H1 (cell line): ENCODE measurements around the gene ETFB. TPM values are rescaled to one million over a fixed set of nuclear protein-coding genes. Genes with fewer than 3 reads are reported as not detected.

ENCODE experiments used
- BRCA1 ChIP-seq: IDR thresholded peaks from 2 replicates; pipeline ENCODE4 v1.6.1; 2012; ENCODE audit warnings: low read depth, low read length, improper control_type of control experiment
- CBX8 ChIP-seq: fragments of 300-800, 300-1000 bp; sonication (generic); IDR thresholded peaks from 2 replicates; pipeline ENCODE4 v1.7.1; 2016; ENCODE audit warnings: low read depth, low read length, borderline replicate concordance
- CHD1 ChIP-seq: IDR thresholded peaks from 2 replicates; pipeline ENCODE4 v1.6.1; 2012; ENCODE audit warnings: low read depth, low read length, improper control_type of control experiment
- CHD2 ChIP-seq: IDR thresholded peaks from 2 replicates; pipeline ENCODE4 v1.6.1; 2012; ENCODE audit warnings: low read length, improper control_type of control experiment
- EP300 ChIP-seq, 2 experiments: IDR thresholded peaks; 1 replicate in 1 of 2; 2 replicates in 1 of 2; pipeline ENCODE4 v1.6.1; 2011 to 2012; ENCODE audit warnings: low read depth in 2 of 2, low read length in 2 of 2, mild to moderate bottlenecking in 2 of 2, borderline replicate concordance in 1 of 2, inconsistent platforms in 1 of 2, moderate library complexity in 1 of 2
- EZH2 ChIP-seq: fragments of 200-600 bp; sonication (generic); IDR thresholded peaks from 2 replicates; pipeline ENCODE4 v1.7.1; 2012; ENCODE audit warnings: low read depth, mild to moderate bottlenecking, moderate library complexity, low read length, inconsistent platforms; ENCODE audit not compliant: severe bottlenecking
- FOSL1 ChIP-seq: IDR thresholded peaks from 2 replicates; pipeline ENCODE4 v1.6.1; 2011; ENCODE audit warnings: mild to moderate bottlenecking, low read depth, low read length, moderate library complexity; ENCODE audit not compliant: insufficient read depth
- HDAC6 ChIP-seq: IDR thresholded peaks from one replicate; pipeline ENCODE4 v1.7.1; 2012; ENCODE audit warnings: low read depth, mild to moderate bottlenecking, inconsistent platforms, low read length, moderate library complexity
- JUND ChIP-seq: IDR thresholded peaks from 2 replicates; pipeline ENCODE4 v1.6.1; 2011; ENCODE audit warnings: mild to moderate bottlenecking, improper control_type of control experiment, low read length
- NRF1 ChIP-seq: IDR thresholded peaks from 2 replicates; pipeline ENCODE4 v1.6.1; 2011; ENCODE audit warnings: mild to moderate bottlenecking, low read depth, low read length, improper control_type of control experiment
- POLR2AphosphoS5 ChIP-seq: IDR thresholded peaks from 2 replicates; pipeline ENCODE4 v1.6.1; 2011; ENCODE audit warnings: low read depth, low read length
- SAP30 ChIP-seq: fragments of 300-600 bp; sonication (generic); IDR thresholded peaks from 2 replicates; pipeline ENCODE4 v1.7.1; 2012; ENCODE audit warnings: low read length, moderate library complexity, mild to moderate bottlenecking, inconsistent platforms; ENCODE audit not compliant: insufficient read depth, insufficient replicate concordance
- SIN3A ChIP-seq, 2 experiments: IDR thresholded peaks in 1 of 2; conservative IDR thresholded peaks in 1 of 2; 2 replicates each; pipeline ENCODE4 v1.6.1; 2011 to 2012; ENCODE audit warnings: low read length in 2 of 2, improper control_type of control experiment in 1 of 2, low read depth in 1 of 2, mild to moderate bottlenecking in 1 of 2
- SIX5 ChIP-seq: IDR thresholded peaks from 2 replicates; pipeline ENCODE4 v1.6.1; 2011; ENCODE audit warnings: mild to moderate bottlenecking, low read depth, low read length
- SP1 ChIP-seq: IDR thresholded peaks from 2 replicates; pipeline ENCODE4 v1.6.1; 2011; ENCODE audit warnings: low read depth, low read length
- SP4 ChIP-seq: IDR thresholded peaks from 2 replicates; pipeline ENCODE4 v1.6.1; 2012; ENCODE audit warnings: low read length, inconsistent platforms
- SRF ChIP-seq: IDR thresholded peaks from 2 replicates; pipeline ENCODE4 v1.6.1; 2011; ENCODE audit warnings: mild to moderate bottlenecking, low read depth, low read length, moderate library complexity
- TBP ChIP-seq: IDR thresholded peaks from 2 replicates; pipeline ENCODE4 v1.6.1; 2011; ENCODE audit warnings: low read depth, low read length, improper control_type of control experiment
- TEAD4 ChIP-seq: IDR thresholded peaks from 2 replicates; pipeline ENCODE4 v1.6.1; 2012; ENCODE audit warnings: low read depth, low read length, inconsistent platforms, mixed read lengths
- YY1 ChIP-seq: IDR thresholded peaks from 2 replicates; pipeline ENCODE4 v1.6.1; 2011; ENCODE audit warnings: low read depth, mild to moderate bottlenecking, low read length
- polyA plus RNA-seq, 7 experiments: library from polyadenylated mRNA; depleted of rRNA in 3 of 7; stranded (reverse) in 5 of 7; unstranded in 2 of 7; fragments of >200 nt in 5 of 7; fragments of 200-250 nt in 2 of 7; gene quantifications; 1 replicate in 5 of 7; 2 replicates in 1 of 7; 4 replicates in 1 of 7; pipeline versions ENCODE4 v1.2.1 to v1.2.3, GENCODE V29; 2011 to 2013; ENCODE audit warnings: missing spikeins in 2 of 7, mixed read lengths in 2 of 7
- total RNA-seq: library from RNA; stranded (reverse); fragmentation: NEBNext Ultra II Directional; extraction: Animal tissue kit (Norgen Biotek cat#: 25700); gene quantifications from 2 replicates; pipeline ENCODE4 v1.2.1, GENCODE V29; 2021
- TF ChIP-seq, protein P1 (sequence below): IDR thresholded peaks from 2 replicates; pipeline ENCODE4 v1.6.1; 2011; ENCODE audit warnings: low read length, improper control_type of control experiment
- TF ChIP-seq, protein P2 (sequence below): IDR thresholded peaks from 2 replicates; pipeline ENCODE4 v1.6.1; 2011; ENCODE audit warnings: low read depth, mild to moderate bottlenecking, low read length; ENCODE audit not compliant: insufficient read depth

Gene ETFB
- total and polyA plus RNA-seq, 2 of the 8 experiments (the other 6 are each of a cell fraction or from before 2014, with no cell fraction given): 40.0 to 66.5 TPM

DNA sequence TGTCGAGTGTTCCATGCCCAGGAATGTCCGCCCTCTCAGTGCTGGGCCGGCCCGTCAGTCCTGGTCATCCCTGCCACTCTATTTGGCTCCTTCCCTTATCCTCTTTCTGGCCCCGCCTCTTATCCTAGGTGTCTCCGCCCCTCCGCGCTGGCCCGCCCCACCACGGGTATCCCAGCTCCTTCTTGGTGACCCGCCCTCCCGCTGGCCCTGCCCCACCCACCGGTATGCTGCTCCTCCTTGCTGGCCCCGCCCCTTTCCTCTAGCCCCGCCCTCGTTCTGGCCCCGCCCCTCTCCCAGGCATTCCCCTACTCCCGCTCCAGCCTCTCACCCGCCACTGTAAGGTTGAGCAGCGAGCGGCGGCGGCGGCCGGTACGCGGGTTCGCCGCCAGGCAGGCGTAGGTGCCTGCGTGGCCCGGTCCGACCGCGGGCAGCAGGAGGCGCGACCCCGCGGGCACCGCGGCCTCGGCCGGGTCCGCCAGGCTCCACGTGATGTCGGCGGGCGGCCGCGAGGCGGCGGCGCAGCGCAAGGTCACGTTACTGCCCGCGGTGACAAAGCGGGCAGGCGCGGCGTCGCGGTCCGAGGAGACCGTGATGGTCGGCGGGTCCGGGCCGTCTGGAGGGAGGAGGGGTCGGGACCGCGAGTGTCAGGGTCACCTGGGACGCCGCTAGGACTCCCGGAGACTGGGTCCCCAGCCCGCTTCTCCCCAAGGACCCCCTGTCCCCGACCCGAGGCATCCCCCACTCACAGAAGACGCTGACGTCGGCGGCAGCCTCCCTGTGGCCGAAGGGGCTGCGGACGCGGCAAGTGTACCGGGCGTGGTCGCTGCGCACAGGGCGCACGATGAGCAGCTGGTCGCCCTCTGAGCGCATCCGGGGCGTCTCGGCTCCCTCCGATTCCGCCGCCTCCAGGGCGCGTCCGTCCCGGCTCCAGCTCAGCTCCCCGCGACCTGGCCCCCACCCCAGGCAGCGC is 26.2 kb downstream of the ETFB start (continued):
- TF ChIP-seq SIN3A (conservative IDR thresholded peaks at IDR 0.05 in 1 of 2, IDR thresholded peaks at IDR 0.05 in 1 of 2; ENCODE audit: low read depth in 1 of 2, low read length in 2 of 2) (peak in 1 of 2 experiments; percentile 34; a peak in 1 of 4 replicates), YY1 (no peak), TBP (peak; percentile 74; the same call in 1 of the 2 replicates), SP1 (no peak), SIX5 (no peak), TEAD4 (no peak), SP4 (0 out of 2 replicates have a peak, but pooled peaks have one; percentile 91), HDAC6 (no peak), CHD2 (no peak), JUND (no peak), SAP30 (no peak), CHD1 (no peak), EZH2 (peak; percentile 7), CBX8 (no peak), FOSL1 (no peak), EP300 (IDR thresholded peaks at IDR 0.05; ENCODE audit: borderline replicate concordance in 1 of 2, low read depth in 2 of 2, low read length in 2 of 2) (no peak), BRCA1 (no peak), SRF (no peak), NRF1 (no peak), POLR2AphosphoS5 (peak; percentile 67)
- TF ChIP-seq, protein P1, sequence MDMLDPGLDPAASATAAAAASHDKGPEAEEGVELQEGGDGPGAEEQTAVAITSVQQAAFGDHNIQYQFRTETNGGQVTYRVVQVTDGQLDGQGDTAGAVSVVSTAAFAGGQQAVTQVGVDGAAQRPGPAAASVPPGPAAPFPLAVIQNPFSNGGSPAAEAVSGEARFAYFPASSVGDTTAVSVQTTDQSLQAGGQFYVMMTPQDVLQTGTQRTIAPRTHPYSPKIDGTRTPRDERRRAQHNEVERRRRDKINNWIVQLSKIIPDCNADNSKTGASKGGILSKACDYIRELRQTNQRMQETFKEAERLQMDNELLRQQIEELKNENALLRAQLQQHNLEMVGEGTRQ: peak; percentile 78
- TF ChIP-seq, protein P2, sequence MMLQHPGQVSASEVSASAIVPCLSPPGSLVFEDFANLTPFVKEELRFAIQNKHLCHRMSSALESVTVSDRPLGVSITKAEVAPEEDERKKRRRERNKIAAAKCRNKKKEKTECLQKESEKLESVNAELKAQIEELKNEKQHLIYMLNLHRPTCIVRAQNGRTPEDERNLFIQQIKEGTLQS: peak; percentile 46; the same call in 1 of the 2 replicates
